Measurements from ENCODE around the gene GRAMD1B. TPM values are rescaled to one million over a fixed set of nuclear protein-coding genes. Genes with fewer than 3 reads are reported as not detected.
A peak's percentile ranks its signal among the peaks of the same experiment; 100 is the strongest.
"Not testable (repeated sequence)": the region's sequence is repeated elsewhere in the genome, so short reads cannot be mapped to it uniquely, and the experiment has no call there.

The GRAMD1B gene
- total RNA-seq, 4 donors from 2014 or later, result 0.61 to 1.7 (median 1.1) TPM

DNA sequence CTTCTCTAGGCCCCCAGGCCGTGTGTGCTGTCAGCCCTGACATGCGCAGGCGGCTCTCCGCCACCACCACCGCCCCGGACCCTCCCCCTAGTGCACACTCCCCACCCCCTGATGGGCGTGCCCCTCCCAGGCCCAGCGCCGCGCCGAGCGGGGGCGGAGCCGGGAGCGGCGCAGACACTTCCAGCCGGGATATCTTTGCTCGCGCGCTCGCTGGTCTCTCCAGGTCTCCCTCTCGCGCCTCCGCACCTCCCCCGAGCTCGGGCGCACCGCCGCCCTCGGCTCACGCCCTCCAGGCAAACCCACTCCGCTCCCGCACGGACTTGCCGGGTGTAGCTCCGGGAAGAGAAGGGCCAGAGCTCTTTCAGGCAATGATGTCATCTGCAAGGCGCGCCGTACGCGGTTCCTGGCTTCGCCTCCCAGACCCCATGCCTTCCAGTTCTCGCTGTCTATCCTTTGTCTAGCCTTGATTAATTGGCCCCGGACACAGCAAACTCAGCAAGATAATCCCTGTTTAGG is 224.6 kb downstream of the GRAMD1B start, which contains the start of gene SCN3B:
Gene SCN3B, minus strand, starts transcription at position 59 of the 516 bp plus-strand sequence. CDS start 823 bp downstream, outside the sequence.
- TF ChIP-seq POLR2A (IDR thresholded peaks at IDR 0.05), result no peak
- TF ChIP-seq, protein P1, sequence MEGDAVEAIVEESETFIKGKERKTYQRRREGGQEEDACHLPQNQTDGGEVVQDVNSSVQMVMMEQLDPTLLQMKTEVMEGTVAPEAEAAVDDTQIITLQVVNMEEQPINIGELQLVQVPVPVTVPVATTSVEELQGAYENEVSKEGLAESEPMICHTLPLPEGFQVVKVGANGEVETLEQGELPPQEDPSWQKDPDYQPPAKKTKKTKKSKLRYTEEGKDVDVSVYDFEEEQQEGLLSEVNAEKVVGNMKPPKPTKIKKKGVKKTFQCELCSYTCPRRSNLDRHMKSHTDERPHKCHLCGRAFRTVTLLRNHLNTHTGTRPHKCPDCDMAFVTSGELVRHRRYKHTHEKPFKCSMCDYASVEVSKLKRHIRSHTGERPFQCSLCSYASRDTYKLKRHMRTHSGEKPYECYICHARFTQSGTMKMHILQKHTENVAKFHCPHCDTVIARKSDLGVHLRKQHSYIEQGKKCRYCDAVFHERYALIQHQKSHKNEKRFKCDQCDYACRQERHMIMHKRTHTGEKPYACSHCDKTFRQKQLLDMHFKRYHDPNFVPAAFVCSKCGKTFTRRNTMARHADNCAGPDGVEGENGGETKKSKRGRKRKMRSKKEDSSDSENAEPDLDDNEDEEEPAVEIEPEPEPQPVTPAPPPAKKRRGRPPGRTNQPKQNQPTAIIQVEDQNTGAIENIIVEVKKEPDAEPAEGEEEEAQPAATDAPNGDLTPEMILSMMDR (IDR thresholded peaks at IDR 0.05), result no peak
- H3K9me3 ChIP-seq, result no peaks in the 10 kb centered on the region
- H3K27me3 ChIP-seq, result peaks cover 0 to 82% (median 0%) of the 10 kb centered on the region in 4 donors
- peak within 1 kb of the TSS; percentile 36 to 69 (median 58) for H3K4me3 ChIP-seq
- H3K4me1 ChIP-seq, result peaks cover 8 to 23% (median 10%) of the 10 kb centered on the region in 3 donors
- intact Hi-C loops (cut with DNase I), result no loop called here
- no peaks in the 10 kb centered on the region for H3K36me3 ChIP-seq
- DNase-seq, result no peak
- WGBS, 2 donors, result 0% methylated on average over 8 of the region's 44 CpGs
- peak within 1 kb of the TSS; percentile 32 to 65 (median 39) for H3K27ac ChIP-seq

DNA sequence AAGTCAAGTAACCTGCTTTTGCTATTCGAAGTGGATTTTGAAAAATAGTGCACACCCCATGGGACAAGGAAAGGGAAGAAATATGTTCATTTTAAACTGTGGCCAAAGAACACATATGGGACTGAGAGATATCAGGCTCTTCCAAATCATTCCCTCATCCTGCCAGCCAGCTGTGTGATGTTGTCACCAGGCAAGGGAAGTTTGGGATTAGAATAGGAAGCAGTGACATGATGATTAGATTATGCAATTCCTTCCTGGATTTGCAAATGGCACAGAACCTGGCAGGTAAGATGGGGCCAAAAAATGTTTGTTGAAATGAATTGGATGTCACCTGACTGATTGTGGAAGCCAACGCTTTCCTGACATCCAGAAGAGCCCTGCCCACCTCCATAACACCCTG is 229.2 kb downstream of the GRAMD1B start:
- no peaks in the 10 kb centered on the region for H3K36me3 ChIP-seq
- H3K27me3 ChIP-seq, result peaks cover 0 to 41% (median 0%) of the 10 kb centered on the region in 4 donors
- H3K27ac ChIP-seq, result no peak overlapping the region
- TF ChIP-seq, protein P1 (IDR thresholded peaks at IDR 0.05), result no peak
- no peak for TF ChIP-seq POLR2A (IDR thresholded peaks at IDR 0.05)
- intact Hi-C loops (cut with DNase I), result no loop called here
- 44 to 69% methylated on average over 2 of the region's 2 CpGs for WGBS, 2 donors
- no peak for DNase-seq
- H3K4me3 ChIP-seq, result no peak overlapping the region
- no peaks in the 10 kb centered on the region for H3K9me3 ChIP-seq
- H3K4me1 ChIP-seq, result peaks cover 7 to 11% (median 8%) of the 10 kb centered on the region in 3 donors

DNA sequence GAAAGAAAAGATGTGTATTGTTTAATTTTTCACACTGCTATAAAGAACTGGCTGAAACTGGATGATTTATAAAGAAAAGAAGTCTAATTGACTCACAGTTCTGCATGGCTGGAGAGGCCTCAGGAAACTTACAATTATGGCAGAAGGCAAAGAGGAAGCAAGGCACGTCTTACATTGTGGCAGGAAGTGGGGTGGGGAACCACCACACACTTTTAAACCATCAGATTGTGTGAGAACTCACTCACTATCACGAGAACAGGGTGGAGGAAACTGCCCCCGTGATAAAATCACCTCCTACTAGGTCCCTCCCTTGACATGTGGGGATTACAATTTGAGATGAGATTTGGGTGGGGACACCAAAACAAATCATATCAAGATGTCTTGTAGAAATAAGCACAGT is 229.9 kb downstream of the GRAMD1B start:
- H3K4me1 ChIP-seq; H3K27ac ChIP-seq; H3K4me3 ChIP-seq; intact Hi-C loops (cut with DNase I); H3K36me3 ChIP-seq; H3K9me3 ChIP-seq; DNase-seq: not testable (repeated sequence)
- WGBS, 2 donors, result 12 to 29% methylated on average over 3 of the region's 3 CpGs
- peaks cover 0 to 35% (median 0%) of the 10 kb centered on the region in 4 donors for H3K27me3 ChIP-seq

DNA sequence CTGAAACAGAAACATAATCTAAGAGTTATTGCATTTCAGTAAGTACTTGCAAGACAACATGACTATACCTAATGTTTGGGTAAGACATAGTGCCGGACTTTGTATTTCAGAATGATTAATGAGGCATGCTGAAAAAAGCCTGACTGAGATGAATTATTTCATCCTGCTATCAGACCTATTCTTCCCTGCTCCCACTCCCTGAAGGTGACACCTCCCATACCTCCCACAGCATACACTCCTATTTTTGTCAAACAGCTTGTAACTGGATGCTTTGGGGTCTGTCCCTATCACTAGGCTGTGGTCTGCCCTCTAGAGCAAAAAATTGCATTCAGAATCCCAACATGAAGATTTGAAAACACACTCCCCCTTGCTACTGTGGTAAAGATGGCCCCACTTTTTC is 235.2 kb downstream of the GRAMD1B start:
- H3K27ac ChIP-seq, result no peak overlapping the region
- no peaks in the 10 kb centered on the region for H3K4me1 ChIP-seq
- H3K27me3 ChIP-seq, result peaks cover 0 to 7% (median 0%) of the 10 kb centered on the region in 4 donors
- no peak overlapping the region for H3K4me3 ChIP-seq
- WGBS, 2 donors, result 7 to 29% methylated on average over 1 of the region's 1 CpG
- TF ChIP-seq, protein P1 (IDR thresholded peaks at IDR 0.05), result no peak
- no peak for TF ChIP-seq POLR2A (IDR thresholded peaks at IDR 0.05)
- intact Hi-C loops (cut with DNase I), result no loop called here
- no peaks in the 10 kb centered on the region for H3K9me3 ChIP-seq
- no peaks in the 10 kb centered on the region for H3K36me3 ChIP-seq
- DNase-seq, result no peak

DNA sequence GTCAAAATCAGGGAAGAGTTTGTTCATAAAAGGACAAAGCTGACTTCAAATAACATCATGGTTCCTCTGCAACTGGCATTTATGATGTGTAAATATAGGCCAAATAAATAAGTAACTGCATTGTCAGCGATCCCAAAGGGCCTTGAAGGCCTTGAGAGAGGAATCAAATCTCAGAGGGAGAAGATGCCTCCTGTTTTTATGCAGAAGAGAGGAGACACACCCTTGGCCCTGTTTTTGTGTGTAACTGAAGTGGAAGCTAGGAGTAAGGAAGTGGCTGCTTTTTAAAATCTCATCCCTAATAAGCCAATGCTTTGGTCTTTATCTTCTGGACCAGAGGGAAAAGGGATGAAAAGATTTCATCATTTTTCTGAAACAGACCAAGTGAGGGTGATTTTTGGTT is 240.0 kb downstream of the GRAMD1B start:
- 53 to 63% methylated on average over 1 of the region's 1 CpG for WGBS, 2 donors
- H3K27me3 ChIP-seq, result peaks cover 0 to 29% (median 0%) of the 10 kb centered on the region in 4 donors
- H3K27ac ChIP-seq, result no peak overlapping the region
- DNase-seq, result no peak
- no peaks in the 10 kb centered on the region for H3K9me3 ChIP-seq
- no peaks in the 10 kb centered on the region for H3K36me3 ChIP-seq
- intact Hi-C loops (cut with DNase I), result no loop called here
- TF ChIP-seq, protein P1 (IDR thresholded peaks at IDR 0.05), result no peak
- TF ChIP-seq POLR2A (IDR thresholded peaks at IDR 0.05), result no peak
- H3K4me3 ChIP-seq, result no peak overlapping the region
- H3K4me1 ChIP-seq, result no peaks in the 10 kb centered on the region

DNA sequence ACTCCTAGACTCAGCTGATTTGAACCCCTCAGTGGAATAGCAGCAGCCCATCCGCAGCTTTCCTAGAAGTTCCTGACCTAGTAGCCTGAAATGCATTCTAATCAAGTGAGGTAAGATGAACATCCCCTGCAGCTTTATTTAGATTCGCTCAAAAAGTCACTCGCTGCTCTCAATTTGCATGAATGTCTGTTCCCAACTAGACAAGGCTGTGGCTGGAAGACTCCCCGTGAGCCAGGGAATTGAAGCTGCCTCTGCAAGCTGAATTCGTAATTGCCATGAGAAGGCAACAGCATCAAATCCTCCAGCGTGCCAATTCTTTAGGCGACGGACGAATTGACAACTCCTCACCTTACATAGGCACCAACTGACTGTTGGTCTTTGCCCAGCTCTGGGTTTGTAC is 241.5 kb downstream of the GRAMD1B start:
- no peaks in the 10 kb centered on the region for H3K4me1 ChIP-seq
- no peaks in the 10 kb centered on the region for H3K9me3 ChIP-seq
- H3K27me3 ChIP-seq, result peaks cover 0 to 29% (median 0%) of the 10 kb centered on the region in 4 donors
- no peak for TF ChIP-seq POLR2A (IDR thresholded peaks at IDR 0.05)
- TF ChIP-seq, protein P1 (IDR thresholded peaks at IDR 0.05), result no peak
- no peak for DNase-seq
- no peak overlapping the region for H3K27ac ChIP-seq
- no peak overlapping the region for H3K4me3 ChIP-seq
- intact Hi-C loops (cut with DNase I), result no loop called here
- 77 to 82% methylated on average over 9 of the region's 9 CpGs for WGBS, 2 donors
- H3K36me3 ChIP-seq, result no peaks in the 10 kb centered on the region

Data from esophagus squamous epithelium (tissue), 5 donors.